Activated B cell treated with CpG ODN at 0.5 μM for 24 hours (primary cell): ENCODE measurements around the gene TRIM7. TPM values are rescaled to one million over a fixed set of nuclear protein-coding genes. Genes with fewer than 3 reads are reported as not detected.
A peak's percentile ranks its signal among the peaks of the same experiment; 100 is the strongest.

ENCODE experiments used
- ATAC-seq: fragments of 200-7000 bp; cut with Tn5 transposase; one replicate; pipeline ENCODE4 v1.10.0; 2021; ENCODE audit warnings: low read depth, mild to moderate bottlenecking, moderate library complexity
- CTCF ChIA-PET: fragments of 350-600 bp; sonication (Branson Sonifier 250); formaldehyde crosslinking; loops from one replicate; lab custom pipeline; 2021; ENCODE audit warnings: antibody characterized with exemption; lab: Charles Lee
- POLR2A ChIA-PET: fragments of 350-600 bp; sonication (Branson Sonifier 250); formaldehyde crosslinking; loops from one replicate; lab custom pipeline; 2021; ENCODE audit warnings: antibody characterized with exemption; lab: Charles Lee
- DNase-seq: peaks from one replicate; pipeline ENCODE4 v3.0.0; 2022
- H3K27ac Mint-ChIP-seq: one replicate; pipeline ENCODE4 v1.8.0; 2020; ENCODE audit warnings: mixed read lengths
- H3K27me3 Mint-ChIP-seq: one replicate; pipeline ENCODE4 v1.8.0; 2021; ENCODE audit warnings: mixed read lengths
- H3K36me3 Mint-ChIP-seq: one replicate; pipeline ENCODE4 v1.8.0; 2021; ENCODE audit warnings: low read depth, mixed read lengths
- H3K4me1 Mint-ChIP-seq: one replicate; pipeline ENCODE4 v1.8.0; 2021; ENCODE audit warnings: mixed read lengths
- H3K4me3 Mint-ChIP-seq: one replicate; pipeline ENCODE4 v1.8.0; 2020; ENCODE audit warnings: mild to moderate bottlenecking, mixed read lengths
- H3K9me3 Mint-ChIP-seq: one replicate; pipeline ENCODE4 v1.8.0; 2020; ENCODE audit warnings: mixed read lengths
- intact Hi-C: fragments of 100-400 bp; cut with micrococcal nuclease; formaldehyde crosslinking; loops from one replicate; pipeline ENCODE4 v1.15.1; 2024
- total RNA-seq: library from RNA; stranded (reverse); gene quantifications from 2 replicates; pipeline ENCODE4 v1.2.3, GENCODE V29; 2022
- TF ChIP-seq, protein P1 (sequence below): fragments of 200-600 bp; IDR thresholded peaks from one replicate; pipeline ENCODE4 v1.8.0; 2022; ENCODE audit warnings: antibody characterized with exemption, mild to moderate bottlenecking

Gene TRIM7
- total RNA-seq, 1 donor from 2014 or later: 0.51 TPM

GRCh38 chr5:181229996-181230395 lies 25.0 kb upstream of the TRIM7 start:
- no peak overlapping the region for H3K4me3 Mint-ChIP-seq
- H3K36me3 Mint-ChIP-seq: peaks cover 49% of the 10 kb centered on the region
- ChIA-PET CTCF (no interaction called here), POLR2A (interaction anchor here (0.7 to 1.1 kb wide), 3 partner anchors 10 to 23 kb away, joined by 3 read pairs; no protein-coding TSS in a partner anchor)
- H3K4me1 Mint-ChIP-seq: peaks cover 15% of the 10 kb centered on the region
- intact Hi-C loops: loop anchor here (10.0 kb wide), 1 partner anchor 255 kb away; no protein-coding TSS in a partner anchor
- DNase-seq (no peak), ATAC-seq (no peak)
- TF ChIP-seq, protein P1, sequence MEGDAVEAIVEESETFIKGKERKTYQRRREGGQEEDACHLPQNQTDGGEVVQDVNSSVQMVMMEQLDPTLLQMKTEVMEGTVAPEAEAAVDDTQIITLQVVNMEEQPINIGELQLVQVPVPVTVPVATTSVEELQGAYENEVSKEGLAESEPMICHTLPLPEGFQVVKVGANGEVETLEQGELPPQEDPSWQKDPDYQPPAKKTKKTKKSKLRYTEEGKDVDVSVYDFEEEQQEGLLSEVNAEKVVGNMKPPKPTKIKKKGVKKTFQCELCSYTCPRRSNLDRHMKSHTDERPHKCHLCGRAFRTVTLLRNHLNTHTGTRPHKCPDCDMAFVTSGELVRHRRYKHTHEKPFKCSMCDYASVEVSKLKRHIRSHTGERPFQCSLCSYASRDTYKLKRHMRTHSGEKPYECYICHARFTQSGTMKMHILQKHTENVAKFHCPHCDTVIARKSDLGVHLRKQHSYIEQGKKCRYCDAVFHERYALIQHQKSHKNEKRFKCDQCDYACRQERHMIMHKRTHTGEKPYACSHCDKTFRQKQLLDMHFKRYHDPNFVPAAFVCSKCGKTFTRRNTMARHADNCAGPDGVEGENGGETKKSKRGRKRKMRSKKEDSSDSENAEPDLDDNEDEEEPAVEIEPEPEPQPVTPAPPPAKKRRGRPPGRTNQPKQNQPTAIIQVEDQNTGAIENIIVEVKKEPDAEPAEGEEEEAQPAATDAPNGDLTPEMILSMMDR: no peak
- H3K9me3 Mint-ChIP-seq: no peaks in the 10 kb centered on the region
- H3K27me3 Mint-ChIP-seq: no peaks in the 10 kb centered on the region
- H3K27ac Mint-ChIP-seq: no peak overlapping the region

DNA sequence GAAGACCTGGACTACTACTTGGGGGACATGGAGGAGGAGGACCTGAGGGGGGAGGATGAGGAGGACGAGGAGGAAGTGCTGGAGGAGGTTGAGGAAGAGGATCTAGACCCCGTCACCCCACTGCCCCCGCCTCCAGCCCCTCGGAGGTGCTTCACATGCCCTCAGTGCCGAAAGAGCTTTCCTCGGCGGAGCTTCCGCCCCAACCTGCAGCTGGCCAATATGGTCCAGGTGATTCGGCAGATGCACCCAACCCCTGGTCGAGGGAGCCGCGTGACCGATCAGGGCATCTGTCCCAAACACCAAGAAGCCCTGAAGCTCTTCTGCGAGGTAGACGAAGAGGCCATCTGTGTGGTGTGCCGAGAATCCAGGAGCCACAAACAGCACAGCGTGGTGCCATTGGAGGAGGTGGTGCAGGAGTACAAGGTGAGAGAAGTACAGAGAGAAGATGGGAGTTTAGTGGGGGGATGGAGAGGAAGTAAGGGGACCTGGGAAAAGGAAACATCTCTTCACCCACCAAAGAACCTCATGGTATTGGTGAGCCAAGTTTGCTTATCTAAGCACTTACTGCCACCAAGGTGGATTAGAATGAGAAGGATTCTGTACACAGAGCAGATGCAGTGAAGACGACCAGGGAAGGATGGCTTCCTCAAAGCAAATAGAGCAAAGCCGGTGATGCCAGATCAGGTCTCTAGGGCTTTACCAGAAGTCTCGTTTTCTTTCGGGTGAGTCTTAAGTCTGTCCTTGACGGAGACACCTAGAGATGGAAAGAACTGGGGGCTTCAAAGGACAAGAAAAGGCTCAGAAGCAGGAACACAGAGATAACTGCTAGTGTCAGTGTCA lies 19.6 kb upstream of the TRIM7 start:
- H3K27ac Mint-ChIP-seq: peak overlapping the region; percentile 98
- ChIA-PET POLR2A (interaction anchor here (1.0 to 6.1 kb wide), 8 partner anchors 12 to 414 kb away, joined by 3 to 177 read pairs (median 24); partner anchors contain the start of genes RACK1 and TRIM52), CTCF (interaction anchor here (1.1 to 1.6 kb wide), 3 partner anchors 19 to 37 kb away, joined by 3 to 7 read pairs (median 3); partner anchors contain the start of genes RACK1 and TRIM52)
- H3K4me3 Mint-ChIP-seq: peak overlapping the region; percentile 95
- no peak for ATAC-seq
- no peaks in the 10 kb centered on the region for H3K9me3 Mint-ChIP-seq
- TF ChIP-seq, protein P1: no peak
- intact Hi-C loops: loop anchor here (10.0 kb wide), 1 partner anchor 250 kb away; no protein-coding TSS in a partner anchor
- peak; percentile 41 for DNase-seq
- peaks cover 4% of the 10 kb centered on the region for H3K27me3 Mint-ChIP-seq
- H3K36me3 Mint-ChIP-seq: peaks cover 25% of the 10 kb centered on the region
- H3K4me1 Mint-ChIP-seq: peaks cover 47% of the 10 kb centered on the region

DNA sequence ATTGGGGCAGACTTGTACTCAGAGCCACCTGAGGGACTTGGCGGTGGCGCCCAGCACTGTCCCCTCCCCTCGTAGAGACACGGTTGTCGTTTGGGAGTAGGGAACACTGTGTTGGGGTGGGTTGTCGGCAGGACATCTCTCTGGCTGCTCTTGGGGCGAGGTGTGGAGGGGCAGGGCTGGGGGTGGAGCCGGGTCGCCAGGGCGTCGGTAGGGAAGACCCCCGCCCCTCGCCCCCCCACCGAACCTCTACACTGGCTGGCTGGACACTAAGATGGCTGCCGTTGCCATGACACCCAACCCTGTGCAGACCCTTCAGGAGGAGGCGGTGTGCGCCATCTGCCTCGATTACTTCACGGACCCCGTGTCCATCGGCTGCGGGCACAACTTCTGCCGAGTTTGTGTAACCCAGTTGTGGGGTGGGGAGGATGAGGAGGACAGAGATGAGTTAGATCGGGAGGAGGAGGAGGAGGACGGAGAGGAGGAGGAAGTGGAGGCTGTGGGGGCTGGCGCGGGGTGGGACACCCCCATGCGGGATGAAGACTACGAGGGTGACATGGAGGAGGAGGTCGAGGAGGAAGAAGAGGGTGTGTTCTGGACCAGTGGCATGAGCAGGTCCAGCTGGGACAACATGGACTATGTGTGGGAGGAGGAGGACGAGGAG lies 18.9 kb upstream of the TRIM7 start:
- CTCF ChIA-PET: interaction anchor here (1.0 to 1.6 kb wide), 4 partner anchors 20 to 37 kb away, joined by 3 to 7 read pairs (median 3); partner anchors contain the start of genes RACK1 and TRIM52
- POLR2A ChIA-PET: interaction anchor here (0.5 to 6.1 kb wide), 23 partner anchors 13 to 466 kb away, joined by 3 to 177 read pairs (median 8); partner anchors contain the start of genes MGAT1, RACK1, TRIM52 and TRIM7
- intact Hi-C loops: loop anchor here (1.0 to 10.0 kb wide), 8 partner anchors 19 to 422 kb away; partner anchors contain the start of genes MGAT1, RACK1, TRIM52 and ZFP62
- Mint-ChIP-seq H3K27me3 (peaks cover 4% of the 10 kb centered on the region), H3K27ac (peak overlapping the region; percentile 98), H3K9me3 (no peaks in the 10 kb centered on the region), H3K4me3 (peak overlapping the region; percentile 95), H3K4me1 (peaks cover 49% of the 10 kb centered on the region), H3K36me3 (peaks cover 18% of the 10 kb centered on the region)
- TF ChIP-seq, protein P1: no peak
- peak; percentile 35 for DNase-seq
- ATAC-seq: peak; percentile 3

GRCh38 chr5:181223058-181223728 lies 18.2 kb upstream of the TRIM7 start, which contains the start of gene TRIM41:
TRIM41 (plus strand) TSS chr5:181223281; CDS start chr5:181224000, 719 bp downstream.
- Mint-ChIP-seq H3K4me1 (peaks cover 51% of the 10 kb centered on the region), H3K27me3 (peaks cover 6% of the 10 kb centered on the region), H3K36me3 (peaks cover 20% of the 10 kb centered on the region), H3K27ac (peak within 1 kb of the TSS; percentile 98), H3K9me3 (no peaks in the 10 kb centered on the region), H3K4me3 (peak within 1 kb of the TSS; percentile 95)
- TF ChIP-seq, protein P1: no peak
- ChIA-PET CTCF (interaction anchor here (1.0 to 1.6 kb wide), 4 partner anchors 16 to 38 kb away, joined by 3 to 7 read pairs (median 3); partner anchors contain the start of genes RACK1 and TRIM52), POLR2A (interaction anchor here (0.5 to 6.1 kb wide), 24 partner anchors 12 to 466 kb away, joined by 3 to 177 read pairs (median 8); partner anchors contain the start of genes MGAT1, RACK1, TRIM52 and TRIM7)
- peak; percentile 98 for DNase-seq
- intact Hi-C loops: loop anchor here (1.0 to 10.0 kb wide), 8 partner anchors 20 to 421 kb away; partner anchors contain the start of genes MGAT1, RACK1, TRIM52 and ZFP62
- ATAC-seq: peak; percentile 67
